NOMO-1 (cell line): Measurements from ENCODE around the gene WFDC11.
A peak's percentile ranks its signal among the peaks of the same experiment; 100 is the strongest.
"Not testable (repeated sequence)": the region's sequence is repeated elsewhere in the genome, so short reads cannot be mapped to it uniquely, and the experiment has no call there.

Source experiments
- DNase-seq, 2 experiments: peaks; one replicate each; lab custom pipeline; 2025; ENCODE audit not compliant: unreplicated experiment in 2 of 2; lab: John Stamatoyannopoulos, UW

WFDC11 gene

GRCh38 chr20:45670139-45670538 is at the start of gene WFDC11:
Gene WFDC11, minus strand, starts transcription at chr20:45670239. Its CDS starts 19,639 bp downstream, at chr20:45650600.
- DNase-seq = no peak

GRCh38 chr20:45716141-45716688 is 46.2 kb upstream of the WFDC11 start:
- peak in 1 of 2 experiments; percentile 57 for DNase-seq

GRCh38 chr20:45704969-45705637 is 35.1 kb upstream of the WFDC11 start, which contains the start of gene WFDC10B:
Gene WFDC10B, minus strand, starts transcription at chr20:45705019. Its CDS starts 19,027 bp downstream, at chr20:45685992.
- DNase-seq = peak; percentile 28 to 67

- DNase-seq = no peak
These were observed 31.8 kb upstream of the WFDC11 start, which contains the start of gene WFDC13 for GRCh38 chr20:45701873-45702272. Gene WFDC13, plus strand, starts transcription at chr20:45702038. Its CDS starts 86 bp downstream, at chr20:45702124.

- DNase-seq = peak in 1 of 2 experiments; percentile 26
These were observed 31.1 kb upstream of the WFDC11 start for GRCh38 chr20:45701104-45701503.

- no peak for DNase-seq
These were observed 25.5 kb upstream of the WFDC11 start for GRCh38 chr20:45695496-45695895.

- not testable (repeated sequence) for DNase-seq
These were observed 23.3 kb upstream of the WFDC11 start for GRCh38 chr20:45693346-45693745.

- no peak for DNase-seq
These were observed 15.9 kb upstream of the WFDC11 start for GRCh38 chr20:45685896-45686295.

GRCh38 chr20:45679650-45680049 is 9.6 kb upstream of the WFDC11 start:
- no peak for DNase-seq

- DNase-seq = peak; percentile 13 to 39
These were observed 2.7 kb upstream of the WFDC11 start for GRCh38 chr20:45672765-45673164.

- DNase-seq = not testable (repeated sequence)
These were observed 13.0 kb downstream of the WFDC11 start for GRCh38 chr20:45657038-45657437.

- DNase-seq = not testable (repeated sequence)
These were observed 18.3 kb downstream of the WFDC11 start for GRCh38 chr20:45651726-45652125.

- no peak for DNase-seq
These were observed 20.7 kb downstream of the WFDC11 start for GRCh38 chr20:45649312-45649863.

GRCh38 chr20:45647441-45648050 is 22.5 kb downstream of the WFDC11 start:
- no peak for DNase-seq

GRCh38 chr20:45646875-45647274 is 23.2 kb downstream of the WFDC11 start:
- DNase-seq = no peak

- not testable (repeated sequence) for DNase-seq
These were observed 24.2 kb downstream of the WFDC11 start for GRCh38 chr20:45645869-45646268.

- DNase-seq = not testable (repeated sequence)
These were observed 29.0 kb downstream of the WFDC11 start for GRCh38 chr20:45641076-45641475.

GRCh38 chr20:45639687-45640086 is 30.4 kb downstream of the WFDC11 start:
- DNase-seq = no peak

- DNase-seq = no peak
These were observed 33.5 kb downstream of the WFDC11 start for GRCh38 chr20:45636513-45636912.

GRCh38 chr20:45631184-45631583 is 38.9 kb downstream of the WFDC11 start, which contains the start of gene WFDC9:
Gene WFDC9, minus strand, starts transcription at chr20:45631284. Its CDS starts 21,103 bp downstream, at chr20:45610181.
- DNase-seq = no peak

- DNase-seq = no peak
These were observed 39.7 kb downstream of the WFDC11 start for GRCh38 chr20:45630371-45630770.
